Liver (tissue), 3 donors: ENCODE data around the gene DDX56.

Experiments
- ATF3 ChIP-seq: IDR thresholded peaks from 2 replicates; pipeline ENCODE4 v1.6.1; 2016; ENCODE audit warnings: antibody characterized with exemption
- EGR1 ChIP-seq, 2 donors: IDR thresholded peaks; 2 replicates each; pipeline ENCODE4 v1.6.1; 2016 to 2018; ENCODE audit warnings: antibody characterized with exemption in 2 of 2, low read depth in 2 of 2
- GABPA ChIP-seq, 2 donors: IDR thresholded peaks in 1 of 2; conservative IDR thresholded peaks in 1 of 2; 2 replicates each; pipeline ENCODE4 v1.6.1; 2016; ENCODE audit warnings: antibody characterized with exemption in 2 of 2, mild to moderate bottlenecking in 1 of 2, moderate library complexity in 1 of 2
- JUND ChIP-seq, 2 donors: IDR thresholded peaks; 2 replicates each; pipeline ENCODE4 v1.6.1; 2016; ENCODE audit warnings: antibody characterized with exemption in 2 of 2
- MAX ChIP-seq: IDR thresholded peaks from 2 replicates; pipeline ENCODE4 v1.6.1; 2016; ENCODE audit warnings: antibody characterized with exemption
- RAD21 ChIP-seq, 2 donors: IDR thresholded peaks; 2 replicates each; pipeline ENCODE4 v1.6.1; 2016; ENCODE audit warnings: antibody characterized with exemption in 2 of 2, mild to moderate bottlenecking in 2 of 2
- RXRA ChIP-seq, 2 donors: IDR thresholded peaks; 2 replicates each; pipeline ENCODE4 v1.6.1; 2017 to 2018; ENCODE audit warnings: antibody characterized with exemption in 2 of 2, mild to moderate bottlenecking in 1 of 2
- SP1 ChIP-seq: IDR thresholded peaks from 2 replicates; pipeline ENCODE4 v1.6.1; 2018; ENCODE audit warnings: antibody characterized with exemption, mild to moderate bottlenecking
- TAF1 ChIP-seq: conservative IDR thresholded peaks from 2 replicates; pipeline ENCODE4 v1.6.1; 2016; ENCODE audit warnings: antibody characterized with exemption, mild to moderate bottlenecking
- YY1 ChIP-seq: IDR thresholded peaks from 2 replicates; pipeline ENCODE4 v1.6.1; 2016; ENCODE audit warnings: antibody characterized with exemption, mild to moderate bottlenecking
- TF ChIP-seq, protein P1 (sequence below): fragments of 150-350 bp; IDR thresholded peaks from 2 replicates; pipeline ENCODE4 v1.5.1; 2017; ENCODE audit warnings: improper control_type of control experiment, low read depth, low read length; ENCODE audit not compliant: missing input control
- TF ChIP-seq, protein P2 (sequence below): IDR thresholded peaks from 2 replicates; pipeline ENCODE4 v1.6.1; 2016; ENCODE audit warnings: antibody characterized with exemption, mild to moderate bottlenecking
- donor health status: healthy.
- donor health status: healthy.

- TF ChIP-seq, protein P1, sequence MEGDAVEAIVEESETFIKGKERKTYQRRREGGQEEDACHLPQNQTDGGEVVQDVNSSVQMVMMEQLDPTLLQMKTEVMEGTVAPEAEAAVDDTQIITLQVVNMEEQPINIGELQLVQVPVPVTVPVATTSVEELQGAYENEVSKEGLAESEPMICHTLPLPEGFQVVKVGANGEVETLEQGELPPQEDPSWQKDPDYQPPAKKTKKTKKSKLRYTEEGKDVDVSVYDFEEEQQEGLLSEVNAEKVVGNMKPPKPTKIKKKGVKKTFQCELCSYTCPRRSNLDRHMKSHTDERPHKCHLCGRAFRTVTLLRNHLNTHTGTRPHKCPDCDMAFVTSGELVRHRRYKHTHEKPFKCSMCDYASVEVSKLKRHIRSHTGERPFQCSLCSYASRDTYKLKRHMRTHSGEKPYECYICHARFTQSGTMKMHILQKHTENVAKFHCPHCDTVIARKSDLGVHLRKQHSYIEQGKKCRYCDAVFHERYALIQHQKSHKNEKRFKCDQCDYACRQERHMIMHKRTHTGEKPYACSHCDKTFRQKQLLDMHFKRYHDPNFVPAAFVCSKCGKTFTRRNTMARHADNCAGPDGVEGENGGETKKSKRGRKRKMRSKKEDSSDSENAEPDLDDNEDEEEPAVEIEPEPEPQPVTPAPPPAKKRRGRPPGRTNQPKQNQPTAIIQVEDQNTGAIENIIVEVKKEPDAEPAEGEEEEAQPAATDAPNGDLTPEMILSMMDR = no peak
- no peak for TF ChIP-seq ATF3
- TF ChIP-seq, protein P2, sequence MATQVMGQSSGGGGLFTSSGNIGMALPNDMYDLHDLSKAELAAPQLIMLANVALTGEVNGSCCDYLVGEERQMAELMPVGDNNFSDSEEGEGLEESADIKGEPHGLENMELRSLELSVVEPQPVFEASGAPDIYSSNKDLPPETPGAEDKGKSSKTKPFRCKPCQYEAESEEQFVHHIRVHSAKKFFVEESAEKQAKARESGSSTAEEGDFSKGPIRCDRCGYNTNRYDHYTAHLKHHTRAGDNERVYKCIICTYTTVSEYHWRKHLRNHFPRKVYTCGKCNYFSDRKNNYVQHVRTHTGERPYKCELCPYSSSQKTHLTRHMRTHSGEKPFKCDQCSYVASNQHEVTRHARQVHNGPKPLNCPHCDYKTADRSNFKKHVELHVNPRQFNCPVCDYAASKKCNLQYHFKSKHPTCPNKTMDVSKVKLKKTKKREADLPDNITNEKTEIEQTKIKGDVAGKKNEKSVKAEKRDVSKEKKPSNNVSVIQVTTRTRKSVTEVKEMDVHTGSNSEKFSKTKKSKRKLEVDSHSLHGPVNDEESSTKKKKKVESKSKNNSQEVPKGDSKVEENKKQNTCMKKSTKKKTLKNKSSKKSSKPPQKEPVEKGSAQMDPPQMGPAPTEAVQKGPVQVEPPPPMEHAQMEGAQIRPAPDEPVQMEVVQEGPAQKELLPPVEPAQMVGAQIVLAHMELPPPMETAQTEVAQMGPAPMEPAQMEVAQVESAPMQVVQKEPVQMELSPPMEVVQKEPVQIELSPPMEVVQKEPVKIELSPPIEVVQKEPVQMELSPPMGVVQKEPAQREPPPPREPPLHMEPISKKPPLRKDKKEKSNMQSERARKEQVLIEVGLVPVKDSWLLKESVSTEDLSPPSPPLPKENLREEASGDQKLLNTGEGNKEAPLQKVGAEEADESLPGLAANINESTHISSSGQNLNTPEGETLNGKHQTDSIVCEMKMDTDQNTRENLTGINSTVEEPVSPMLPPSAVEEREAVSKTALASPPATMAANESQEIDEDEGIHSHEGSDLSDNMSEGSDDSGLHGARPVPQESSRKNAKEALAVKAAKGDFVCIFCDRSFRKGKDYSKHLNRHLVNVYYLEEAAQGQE = no peak
- TF ChIP-seq TAF1 = no peak
- no peak for TF ChIP-seq YY1
- TF ChIP-seq RAD21 (IDR thresholded peaks at IDR 0.05) = no peak
- TF ChIP-seq MAX = no peak
- no peak for TF ChIP-seq EGR1 (IDR thresholded peaks at IDR 0.05; ENCODE audit: low read depth in 2 of 2)
- no peak for TF ChIP-seq SP1
- TF ChIP-seq JUND (IDR thresholded peaks at IDR 0.05) = no peak
- TF ChIP-seq GABPA (IDR thresholded peaks at IDR 0.05 in 1 of 2, conservative IDR thresholded peaks at IDR 0.05 in 1 of 2) = no peak
- TF ChIP-seq RXRA (IDR thresholded peaks at IDR 0.05) = no peak
These were observed 16.2 kb downstream of the DDX56 start for GRCh38 chr7:44557485-44557884.
